NCI-H1436 (cell line): ENCODE results near the gene PREX1.

Experiments used
- DNase-seq: peaks from one replicate; lab custom pipeline; 2025; lab: John Stamatoyannopoulos, UW

PREX1 gene

GRCh38 chr20:48732081-48732829, 95.5 kb downstream of the PREX1 start:
- DNase-seq: no peak

DNA sequence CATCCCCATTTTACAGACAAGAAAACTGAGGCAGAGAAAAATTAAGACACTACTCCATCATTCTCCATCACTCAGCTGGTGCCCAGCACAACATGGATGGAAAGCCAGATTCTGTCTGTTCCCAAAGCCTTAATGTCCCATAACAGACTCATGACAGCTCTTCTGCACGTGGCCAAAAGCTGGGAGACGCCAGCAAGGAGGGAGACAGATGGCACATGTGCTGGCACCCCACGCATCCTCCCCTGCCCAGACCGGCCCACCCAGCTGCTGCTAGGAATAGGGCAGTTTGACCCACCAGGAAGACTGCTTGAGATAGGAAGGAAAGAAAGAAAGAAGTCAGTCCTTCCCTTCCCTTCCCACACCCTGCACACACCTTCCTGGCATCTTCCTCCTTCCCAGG, 96.3 kb downstream of the PREX1 start:
- no peak for DNase-seq

DNA sequence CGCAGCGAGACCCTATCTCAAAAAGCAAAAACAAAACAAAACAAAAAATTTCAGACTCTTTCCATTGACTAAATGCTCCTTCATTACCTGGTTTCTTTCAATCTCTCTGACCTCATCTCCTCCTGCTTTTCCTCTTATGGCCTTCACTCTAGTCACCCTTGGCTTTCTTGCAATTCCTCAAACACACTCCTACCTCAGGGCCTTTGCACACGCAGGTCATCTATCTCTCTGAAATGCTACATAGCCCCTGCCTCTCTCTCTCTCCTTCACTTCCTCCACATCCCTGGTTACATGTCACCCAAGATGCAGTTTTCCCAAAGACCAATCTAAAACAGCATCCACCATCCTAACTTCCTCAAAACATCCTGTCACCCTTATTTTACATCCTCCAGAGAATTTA, 96.8 kb downstream of the PREX1 start:
- no peak for DNase-seq

DNA sequence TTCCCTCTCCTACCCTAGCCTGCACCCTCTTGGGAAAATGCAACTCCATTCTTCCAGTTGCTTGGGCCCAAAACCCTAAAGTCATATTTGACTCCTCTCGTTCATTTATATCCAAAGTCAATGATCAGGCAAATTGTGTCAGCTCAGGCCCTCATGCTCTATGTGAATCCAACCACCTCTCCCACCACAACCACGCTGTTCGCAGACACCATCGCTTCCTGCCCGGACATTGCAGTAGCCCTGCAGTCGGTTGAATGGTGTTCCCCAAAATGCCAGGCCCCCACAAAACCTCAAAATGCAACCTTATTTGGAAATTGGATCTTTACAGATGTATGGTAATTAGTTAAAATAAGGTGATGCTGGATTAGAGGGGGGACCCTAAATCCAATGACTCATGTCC, 98.3 kb downstream of the PREX1 start:
- DNase-seq: no peak

DNA sequence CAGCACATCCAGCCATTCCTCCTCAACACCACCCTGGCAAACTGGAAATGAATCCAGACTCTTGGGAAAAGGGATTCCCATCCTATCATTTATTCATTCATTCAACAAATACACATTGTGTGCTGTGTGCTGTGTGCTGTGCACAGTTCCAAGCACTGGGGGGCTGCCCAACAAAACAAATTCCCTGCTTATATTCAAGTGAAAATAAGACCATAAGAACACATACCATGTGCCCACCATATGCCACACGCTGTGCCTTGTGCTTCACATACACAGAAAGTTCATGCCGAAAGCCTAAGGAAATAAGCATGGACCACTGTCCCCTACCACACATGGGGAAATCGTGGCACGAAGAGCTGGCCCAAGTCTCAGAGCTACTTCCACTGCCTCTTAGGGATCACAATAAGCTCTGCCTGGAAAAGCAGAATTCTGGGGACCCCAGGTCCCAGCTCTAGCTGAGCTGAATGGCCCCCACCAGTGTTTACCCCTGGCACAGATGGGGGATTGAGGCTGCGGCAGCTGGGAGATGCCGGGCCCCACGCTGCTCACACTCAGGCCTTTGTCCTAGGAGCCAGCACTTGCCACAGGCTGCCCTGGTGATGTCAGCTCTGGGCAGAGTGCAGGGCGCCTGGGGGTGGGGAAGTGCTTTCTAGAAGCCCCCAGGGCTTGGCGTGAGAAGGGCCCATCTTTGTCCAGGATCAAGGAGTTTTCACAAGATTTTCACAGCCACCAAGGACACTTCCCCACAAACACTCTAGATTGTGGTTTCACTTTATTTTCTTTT, 99.6 kb downstream of the PREX1 start:
- DNase-seq: no peak

DNA sequence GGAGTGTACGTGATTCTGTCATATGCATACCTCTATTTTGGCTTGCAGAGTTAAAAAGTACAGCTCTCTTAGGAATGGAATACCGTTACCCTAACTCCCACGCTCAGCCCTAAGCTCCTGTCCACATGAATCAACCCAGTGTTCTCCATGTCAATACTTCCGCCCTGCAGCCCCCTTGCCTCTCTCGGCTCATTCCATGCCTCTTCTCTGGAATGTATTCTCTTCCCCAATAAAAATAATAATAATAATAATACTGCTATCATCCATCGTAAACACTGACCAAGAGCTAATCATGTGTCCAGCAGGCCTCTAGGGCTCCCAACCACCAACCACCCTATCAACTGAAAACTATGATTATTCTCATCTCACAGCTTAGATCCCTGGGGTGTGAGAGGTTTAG, 100.6 kb downstream of the PREX1 start:
- DNase-seq: no peak

DNA sequence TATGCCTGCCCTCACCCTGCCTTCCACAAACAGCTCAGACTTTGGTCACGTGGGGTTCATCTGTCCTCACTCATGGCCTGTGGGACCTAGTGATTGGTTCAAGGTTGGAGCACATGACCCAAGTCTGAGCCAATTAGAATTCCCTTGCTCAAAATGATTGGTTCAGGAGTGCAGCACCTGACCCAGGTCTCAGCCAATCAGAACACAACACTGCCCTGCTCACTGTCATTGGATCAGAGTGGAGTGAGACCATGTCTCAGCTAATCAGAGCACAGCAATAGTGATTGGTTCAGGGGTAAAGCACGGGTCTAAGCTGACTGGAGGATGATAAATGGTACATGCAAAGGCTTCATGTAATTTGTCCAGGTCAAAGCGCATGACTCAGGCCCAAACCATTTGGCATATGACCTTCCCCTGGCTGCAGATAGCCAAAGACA, 102.2 kb downstream of the PREX1 start:
- no peak for DNase-seq

DNA sequence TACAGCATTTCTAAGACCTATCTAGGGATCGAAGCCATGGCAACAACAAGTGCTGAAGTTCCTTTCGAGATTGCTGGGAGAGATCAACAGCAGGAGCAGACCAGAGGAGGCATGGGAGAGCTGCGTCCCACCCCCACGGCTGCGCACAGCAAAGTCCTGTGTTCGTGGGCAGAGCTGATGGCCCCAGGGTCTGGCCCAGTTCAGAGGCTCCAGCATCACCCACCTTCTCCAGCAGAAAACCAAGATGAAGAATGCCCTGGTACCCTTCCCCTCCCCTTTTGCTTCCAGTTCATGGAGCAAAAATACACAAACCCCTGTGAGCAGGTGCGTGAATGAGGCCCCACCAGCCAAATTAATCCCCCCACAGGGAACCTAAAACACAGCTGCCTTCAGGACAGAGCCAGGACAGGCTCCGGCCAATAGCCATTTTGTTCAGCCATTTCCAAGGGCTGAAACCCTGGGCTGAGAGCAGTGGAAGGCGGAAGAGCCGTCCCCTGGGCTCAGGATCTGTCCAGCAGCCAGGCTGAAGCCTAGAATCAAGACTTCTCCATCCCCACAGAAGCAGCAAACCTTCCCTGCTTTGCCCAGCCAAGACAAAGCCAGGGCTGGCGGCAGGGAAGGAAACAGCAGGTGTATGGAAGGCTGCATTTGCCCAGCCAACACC, 102.8 kb downstream of the PREX1 start:
- DNase-seq: no peak

DNA sequence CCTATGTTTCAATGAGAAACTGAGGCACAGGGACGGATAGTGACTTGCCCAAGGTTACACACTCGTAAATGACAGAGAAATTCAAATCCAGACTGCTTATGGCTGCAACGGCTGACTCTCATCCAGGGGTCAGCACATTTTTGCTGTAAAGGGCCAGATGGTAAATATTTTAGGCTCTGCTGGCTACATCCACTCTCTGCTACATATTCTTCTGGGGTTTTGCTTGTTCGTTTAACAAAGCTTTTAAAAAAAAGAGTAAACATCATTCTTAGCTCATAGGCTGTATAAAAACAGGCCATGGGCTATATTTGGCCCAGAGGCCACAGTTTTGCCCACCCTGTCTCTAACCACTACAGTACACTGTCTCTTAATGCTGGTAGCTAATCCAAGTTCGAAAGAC, 103.4 kb downstream of the PREX1 start:
- no peak for DNase-seq

GRCh38 chr20:48723308-48724264, 104.2 kb downstream of the PREX1 start:
- no peak for DNase-seq

GRCh38 chr20:48722737-48723191, 105.0 kb downstream of the PREX1 start:
- no peak for DNase-seq

DNA sequence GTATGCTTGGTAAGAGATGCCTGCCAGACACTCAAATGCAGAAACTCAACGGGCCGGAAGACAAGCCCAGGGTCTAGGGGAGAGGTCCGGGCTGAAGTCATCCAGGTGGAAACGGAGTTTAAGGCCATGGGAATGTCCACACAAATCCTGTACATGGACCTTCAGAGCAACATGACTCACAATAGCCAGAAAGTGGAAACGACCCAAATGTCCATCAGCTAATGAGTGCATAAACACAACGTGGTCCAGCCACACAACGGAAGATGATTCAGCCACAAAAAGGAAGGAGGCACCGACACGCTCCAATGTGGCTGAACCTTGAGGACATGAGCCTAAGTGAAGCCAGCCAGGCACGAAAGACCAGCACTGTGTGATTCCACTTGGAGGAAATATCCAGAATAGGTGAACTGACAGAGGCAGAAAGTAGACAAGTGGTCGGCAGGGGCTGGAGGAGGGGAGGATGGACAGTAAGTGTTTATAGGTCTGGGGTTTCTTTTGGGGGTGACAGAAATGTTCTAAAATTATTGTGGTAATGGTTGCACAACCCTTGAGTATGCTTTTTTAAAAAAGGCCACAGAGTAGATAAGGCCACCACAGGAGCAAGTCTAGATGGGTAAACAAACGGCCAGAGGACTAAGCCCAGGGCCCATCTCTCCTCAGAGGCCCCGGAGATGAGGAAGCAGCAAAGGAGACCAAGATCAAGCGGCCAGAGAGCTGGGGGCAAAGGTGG, 105.6 kb downstream of the PREX1 start:
- DNase-seq: no peak

- DNase-seq: no peak
These were observed 106.3 kb downstream of the PREX1 start for GRCh38 chr20:48721324-48722001.

GRCh38 chr20:48720256-48720985, 107.4 kb downstream of the PREX1 start:
- DNase-seq: no peak

DNA sequence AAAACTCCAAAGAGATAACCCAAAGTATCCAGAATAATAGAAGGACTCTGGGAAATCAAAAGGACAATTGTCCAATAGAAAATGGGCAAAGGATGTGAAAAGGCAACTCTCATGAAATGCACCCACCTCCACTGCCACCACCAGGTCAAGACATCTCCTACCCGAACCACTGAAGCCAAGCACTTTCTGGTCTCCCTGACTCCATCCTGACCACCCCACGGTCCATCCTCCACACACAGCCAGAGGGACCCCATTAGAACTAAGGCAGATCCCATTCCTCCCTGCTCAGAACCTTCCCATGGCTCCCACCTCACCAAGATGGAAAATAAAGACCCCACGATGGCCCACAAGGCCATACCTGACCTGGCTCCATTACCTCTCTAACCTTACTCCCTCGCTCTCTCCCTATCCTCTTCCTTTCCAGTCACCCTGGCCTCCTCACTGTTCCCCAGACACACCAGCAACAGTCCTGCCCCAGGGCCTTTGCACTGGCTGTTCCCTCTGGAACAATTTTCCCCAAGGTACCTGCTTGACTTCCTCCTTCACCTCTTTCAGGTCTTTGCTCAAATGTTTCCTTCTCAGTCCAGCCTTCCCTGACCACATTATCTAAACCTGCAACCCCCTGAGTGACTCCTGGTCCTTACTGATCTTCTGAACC, 108.1 kb downstream of the PREX1 start:
- DNase-seq: no peak

DNA sequence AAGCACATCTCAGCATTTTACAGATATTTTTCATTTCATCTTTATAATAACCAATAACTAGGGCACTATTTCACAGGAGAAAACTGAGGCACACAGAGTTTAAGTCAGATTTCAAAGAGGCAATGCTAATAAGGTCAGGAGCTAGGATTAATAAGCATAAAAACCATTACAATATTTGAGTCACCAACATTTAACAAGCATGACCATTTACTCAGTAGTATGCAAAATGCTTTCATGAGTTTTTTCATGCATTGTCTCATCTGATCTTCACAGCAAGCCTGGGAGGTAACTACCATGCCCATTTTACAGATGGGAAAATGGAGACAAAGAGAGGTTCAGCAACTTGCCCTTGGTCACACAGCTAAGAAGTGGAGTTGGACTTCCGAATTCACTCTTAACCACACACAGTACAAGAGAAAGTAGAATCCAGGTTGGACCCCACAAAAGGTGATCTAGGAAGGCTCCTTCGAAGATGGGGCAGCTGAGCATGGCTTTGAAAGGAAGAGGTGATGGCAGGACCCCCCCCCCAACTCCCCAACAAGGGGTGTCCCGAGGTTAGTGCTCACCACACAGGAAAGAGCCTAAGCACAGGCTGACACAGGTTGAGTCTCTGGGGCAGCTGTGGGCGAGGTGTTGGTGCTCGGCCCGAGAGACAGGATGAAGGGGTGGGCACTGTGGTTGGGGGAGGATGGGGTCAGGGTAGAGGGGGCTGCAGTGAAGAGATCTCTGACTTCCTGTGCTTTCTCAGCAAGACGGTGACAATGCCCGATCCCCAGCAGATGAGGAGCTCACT, 108.8 kb downstream of the PREX1 start:
- DNase-seq: no peak

DNA sequence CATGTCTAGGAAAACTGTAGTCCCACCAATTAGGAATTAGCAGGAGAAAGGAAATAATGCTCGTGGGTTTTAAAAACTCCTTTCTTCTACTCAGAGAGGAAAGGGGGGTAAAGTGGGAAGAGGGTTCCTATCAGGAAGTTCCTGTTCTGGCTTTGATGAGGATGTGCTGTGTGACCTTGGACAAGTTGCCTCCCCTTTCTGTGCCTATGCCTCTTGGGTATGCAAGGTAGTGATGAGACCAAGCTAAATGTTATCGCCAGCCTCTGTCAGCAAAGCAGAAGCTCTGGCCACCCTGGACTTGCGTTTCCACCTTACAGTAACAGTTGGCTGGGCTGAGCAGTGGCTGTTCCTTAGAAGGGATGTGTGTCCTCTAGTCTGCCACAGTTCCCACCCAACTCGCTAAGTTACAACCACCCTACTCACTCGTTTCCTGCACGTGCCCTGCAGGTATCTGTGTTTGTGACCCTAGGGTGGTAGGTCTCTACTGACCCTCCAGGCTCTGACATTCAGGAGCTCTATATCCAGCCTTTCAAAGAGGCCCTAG, 110.0 kb downstream of the PREX1 start:
- no peak for DNase-seq

GRCh38 chr20:48717095-48717672, 110.6 kb downstream of the PREX1 start:
- DNase-seq: no peak
